BLaER1 (cell line): ENCODE measurements around the gene DLG2.

ENCODE experiments used
- H3K27ac ChIP-seq: shearing (Covaris generic); formaldehyde crosslinking; 2 replicates; pipeline ENCODE4 v1.8.1; 2022
- H3K27me3 ChIP-seq: shearing (Covaris generic); formaldehyde crosslinking; 2 replicates; pipeline ENCODE4 v1.8.1; 2022
- H3K36me3 ChIP-seq: shearing (Covaris generic); formaldehyde crosslinking; 2 replicates; pipeline ENCODE4 v1.8.1; 2022
- H3K4me1 ChIP-seq: shearing (Covaris generic); formaldehyde crosslinking; 2 replicates; pipeline ENCODE4 v1.8.1; 2022
- H3K4me2 ChIP-seq: shearing (Covaris generic); formaldehyde crosslinking; 2 replicates; pipeline ENCODE4 v1.8.1; 2022
- H3K4me3 ChIP-seq: shearing (Covaris generic); formaldehyde crosslinking; 2 replicates; pipeline ENCODE4 v1.8.1; 2022
- H3K9ac ChIP-seq: shearing (Covaris generic); formaldehyde crosslinking; 2 replicates; pipeline ENCODE4 v1.8.1; 2022
- H3K9me3 ChIP-seq: shearing (Covaris generic); formaldehyde crosslinking; 2 replicates; pipeline ENCODE4 v1.8.1; 2022
- H4K20me1 ChIP-seq: shearing (Covaris generic); formaldehyde crosslinking; 2 replicates; pipeline ENCODE4 v1.8.1; 2022
- Cebpa-rat ChIP-seq: shearing (Covaris generic); IDR thresholded peaks from 2 replicates; pipeline ENCODE4 v1.8.1; 2022

DLG2 gene

DNA sequence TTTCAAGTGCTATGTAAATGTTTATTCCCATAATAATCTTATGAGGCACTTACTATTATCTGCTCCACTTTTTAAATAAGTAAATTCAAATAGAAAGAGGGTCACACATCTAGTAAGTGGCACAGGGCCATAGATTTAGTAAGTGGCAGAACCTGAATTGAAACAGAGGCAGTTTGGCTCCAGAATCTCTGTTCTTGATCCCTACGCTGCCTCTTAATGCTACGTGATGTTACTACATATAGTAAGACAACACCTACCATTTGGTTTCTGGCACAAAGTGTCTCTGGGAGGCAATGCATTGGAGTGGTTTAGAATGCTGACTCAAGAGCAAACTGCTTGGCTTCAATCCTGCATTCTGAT lies 1018.3 kb downstream of the DLG2 start:
- H3K4me3 ChIP-seq: no peak overlapping the region
- no peaks in the 10 kb centered on the region for H3K36me3 ChIP-seq
- TF ChIP-seq Cebpa-rat: no peak
- H3K27me3 ChIP-seq: no peaks in the 10 kb centered on the region
- no peak overlapping the region for H3K27ac ChIP-seq
- H4K20me1 ChIP-seq: no peaks in the 10 kb centered on the region
- no peaks in the 10 kb centered on the region for H3K9me3 ChIP-seq
- H3K4me2 ChIP-seq: no peak overlapping the region
- no peak overlapping the region for H3K9ac ChIP-seq
- 0 out of 2 replicates have a peak, but pooled peaks cover 6% of the 10 kb centered on the region for H3K4me1 ChIP-seq

DNA sequence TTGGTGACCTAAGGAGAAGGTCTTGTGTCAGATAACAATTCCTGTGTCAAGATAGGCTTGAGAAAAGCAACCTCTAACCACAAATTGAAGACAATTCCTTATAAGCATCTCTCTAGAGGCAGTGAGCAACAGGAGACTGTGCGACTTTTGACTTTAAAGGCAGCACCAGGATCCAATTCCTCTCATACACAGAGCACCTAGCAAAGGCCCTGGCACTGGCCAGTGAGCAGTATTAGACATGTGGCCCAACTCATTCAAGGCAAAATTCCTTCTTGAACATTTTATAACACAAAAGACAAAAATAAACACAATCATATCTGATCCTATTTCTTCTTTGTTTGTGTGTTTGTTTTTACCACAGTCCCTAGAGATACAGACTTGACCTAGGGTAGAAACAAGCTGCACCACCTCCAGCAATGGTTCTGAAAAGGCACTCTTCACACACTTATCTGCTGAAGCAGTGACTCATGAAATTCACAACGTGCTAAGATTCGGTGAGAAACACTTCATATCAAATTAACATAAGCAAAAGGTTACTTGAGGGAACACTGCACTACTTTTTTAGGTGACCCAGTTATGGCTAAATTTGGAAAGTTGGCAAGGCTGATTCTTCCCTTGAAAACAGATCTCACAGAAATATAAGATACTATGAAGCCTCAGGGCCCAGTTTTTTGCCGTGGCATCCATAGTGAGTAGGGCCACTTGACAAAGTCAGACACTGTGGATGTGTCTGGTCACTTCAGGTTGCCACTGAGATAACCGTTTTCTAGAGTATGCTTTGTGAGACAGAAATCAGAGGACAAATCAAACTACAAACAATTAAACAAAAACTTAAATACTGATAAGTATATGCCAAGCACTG lies 1018.9 kb downstream of the DLG2 start:
- Histone ChIP-seq H3K27ac (no peak overlapping the region), H3K4me3 (no peak overlapping the region), H4K20me1 (no peaks in the 10 kb centered on the region), H3K9me3 (no peaks in the 10 kb centered on the region), H3K27me3 (no peaks in the 10 kb centered on the region), H3K36me3 (no peaks in the 10 kb centered on the region), H3K9ac (no peak overlapping the region), H3K4me2 (no peak overlapping the region), H3K4me1 (0 out of 2 replicates have a peak, but pooled peaks cover 6% of the 10 kb centered on the region)
- no peak for TF ChIP-seq Cebpa-rat

DNA sequence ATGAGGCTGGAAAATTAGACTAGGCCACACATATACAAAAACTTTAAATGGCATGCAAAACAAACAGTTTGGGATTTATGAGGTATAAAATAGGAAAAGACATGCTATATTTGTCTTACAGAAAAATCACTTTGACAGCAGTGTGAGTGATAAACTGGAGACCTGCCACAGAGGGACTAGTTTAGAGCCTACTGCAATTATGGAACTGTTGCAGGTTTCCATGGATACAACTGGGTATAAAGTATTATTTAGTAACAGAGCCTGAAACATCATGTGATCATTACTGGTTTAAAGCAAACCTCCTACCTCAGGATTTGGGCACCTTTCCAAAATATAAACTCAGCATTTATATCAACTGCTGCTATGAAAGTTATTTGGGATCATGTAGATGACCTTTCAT lies 1032.5 kb downstream of the DLG2 start:
- no peaks in the 10 kb centered on the region for H3K36me3 ChIP-seq
- H3K27ac ChIP-seq: no peak overlapping the region
- no peak overlapping the region for H3K4me3 ChIP-seq
- H3K27me3 ChIP-seq: no peaks in the 10 kb centered on the region
- H4K20me1 ChIP-seq: no peaks in the 10 kb centered on the region
- no peaks in the 10 kb centered on the region for H3K9me3 ChIP-seq
- H3K9ac ChIP-seq: no peak overlapping the region
- H3K4me2 ChIP-seq: no peak overlapping the region
- no peak for TF ChIP-seq Cebpa-rat
- no peaks in the 10 kb centered on the region for H3K4me1 ChIP-seq

DNA sequence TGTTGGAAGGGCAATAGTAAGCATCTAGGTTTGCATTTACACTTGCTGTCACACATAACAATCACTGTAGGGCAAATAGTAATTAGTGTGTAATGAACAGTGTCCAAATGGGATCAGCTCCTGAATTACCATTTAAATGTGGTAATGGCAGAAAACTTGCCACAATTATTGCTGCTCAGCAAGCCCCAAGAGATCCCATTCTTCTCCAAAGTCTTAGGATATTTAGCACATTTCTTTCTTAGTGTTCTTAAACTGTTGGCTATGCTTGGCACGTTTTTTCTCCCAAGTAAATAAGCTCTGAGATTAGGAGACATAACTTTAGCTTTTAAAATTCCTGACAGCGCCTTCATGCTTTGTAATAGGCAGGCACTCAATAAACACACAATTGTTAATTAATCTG lies 1037.0 kb downstream of the DLG2 start:
- TF ChIP-seq Cebpa-rat: no peak
- no peaks in the 10 kb centered on the region for H3K4me1 ChIP-seq
- H3K9ac ChIP-seq: no peak overlapping the region
- no peak overlapping the region for H3K4me3 ChIP-seq
- no peaks in the 10 kb centered on the region for H3K36me3 ChIP-seq
- no peaks in the 10 kb centered on the region for H3K9me3 ChIP-seq
- H4K20me1 ChIP-seq: no peaks in the 10 kb centered on the region
- H3K4me2 ChIP-seq: no peak overlapping the region
- no peaks in the 10 kb centered on the region for H3K27me3 ChIP-seq
- H3K27ac ChIP-seq: no peak overlapping the region

DNA sequence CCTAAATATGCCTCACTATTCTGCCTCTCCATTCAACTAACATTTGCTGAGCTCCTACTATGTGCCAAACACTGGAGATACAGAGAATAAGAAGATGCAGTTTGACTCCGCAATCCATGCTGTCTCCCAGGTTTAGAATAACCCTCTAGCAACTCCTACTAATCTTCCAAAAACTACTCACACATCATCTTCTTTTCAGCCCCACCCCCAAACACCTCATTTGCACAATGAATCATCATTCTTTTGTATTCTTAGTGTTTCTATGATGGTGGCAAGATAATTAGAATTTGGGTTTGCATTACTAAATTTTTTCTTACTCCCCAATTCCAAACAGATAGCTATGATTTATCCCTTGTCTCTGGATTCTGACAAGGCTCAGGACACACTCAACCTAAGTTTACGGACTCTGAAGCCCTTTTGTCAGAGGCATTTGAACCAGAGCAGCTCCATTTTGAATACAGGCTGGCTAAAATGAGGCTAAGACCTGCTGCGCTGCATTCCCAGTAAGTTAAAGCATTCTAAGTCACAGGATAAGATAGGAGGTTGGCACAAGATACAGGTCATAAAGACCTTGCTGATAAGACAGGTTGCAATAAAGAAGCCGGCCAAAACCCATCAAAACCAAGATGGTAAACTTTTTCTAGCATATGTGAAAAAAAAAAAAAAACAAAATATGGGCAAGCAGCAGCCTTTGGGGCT lies 1038.9 kb downstream of the DLG2 start:
- Histone ChIP-seq H3K27me3 (no peaks in the 10 kb centered on the region), H3K36me3 (no peaks in the 10 kb centered on the region), H3K27ac (no peak overlapping the region), H3K4me3 (no peak overlapping the region), H4K20me1 (no peaks in the 10 kb centered on the region), H3K9ac (no peak overlapping the region), H3K4me1 (no peaks in the 10 kb centered on the region), H3K9me3 (no peaks in the 10 kb centered on the region), H3K4me2 (no peak overlapping the region)
- TF ChIP-seq Cebpa-rat: no peak

DNA sequence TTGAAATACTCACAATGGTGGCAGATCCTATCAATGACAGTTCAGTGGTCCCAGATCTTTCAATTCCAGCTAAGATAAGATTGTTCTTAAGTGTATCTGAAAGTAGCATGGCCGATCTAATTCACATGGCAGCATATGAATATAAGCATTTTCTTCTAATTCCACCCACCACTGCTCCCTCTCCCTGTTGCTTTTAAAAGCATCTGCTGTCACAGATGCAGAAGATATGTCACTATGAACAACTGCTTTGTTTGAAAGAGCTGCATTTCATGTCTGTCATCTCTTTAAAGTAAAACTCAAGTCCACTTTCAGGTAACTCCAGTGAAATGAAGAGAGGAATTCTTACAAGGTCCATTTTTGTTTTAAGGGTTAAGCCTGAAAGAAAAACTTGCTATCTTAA lies 1044.0 kb downstream of the DLG2 start:
- Histone ChIP-seq H4K20me1 (no peaks in the 10 kb centered on the region), H3K9ac (no peak overlapping the region), H3K9me3 (0 out of 2 replicates have a peak, but pooled peaks cover 2% of the 10 kb centered on the region), H3K4me3 (no peak overlapping the region), H3K4me2 (no peak overlapping the region), H3K27me3 (no peaks in the 10 kb centered on the region), H3K36me3 (no peaks in the 10 kb centered on the region), H3K27ac (no peak overlapping the region), H3K4me1 (no peaks in the 10 kb centered on the region)
- no peak for TF ChIP-seq Cebpa-rat

DNA sequence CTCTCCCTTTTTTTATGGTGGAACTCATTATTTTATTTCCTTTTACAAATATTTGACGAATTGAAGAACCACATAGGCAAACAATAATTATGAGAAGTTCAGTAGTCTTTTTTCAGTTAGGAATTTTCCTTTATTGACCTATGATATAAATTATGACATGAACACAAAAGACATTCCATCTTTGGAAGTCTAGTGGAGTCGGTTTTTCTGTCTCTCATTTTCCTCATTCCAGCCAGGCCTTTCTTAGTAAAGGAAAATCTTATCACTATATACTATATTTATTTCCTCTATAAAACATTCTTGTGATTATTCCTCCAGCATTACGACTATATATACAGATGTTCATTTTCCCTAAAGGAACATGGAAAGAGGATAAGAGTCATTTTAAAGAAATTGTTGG lies 1046.1 kb downstream of the DLG2 start:
- H3K4me3 ChIP-seq: no peak overlapping the region

DNA sequence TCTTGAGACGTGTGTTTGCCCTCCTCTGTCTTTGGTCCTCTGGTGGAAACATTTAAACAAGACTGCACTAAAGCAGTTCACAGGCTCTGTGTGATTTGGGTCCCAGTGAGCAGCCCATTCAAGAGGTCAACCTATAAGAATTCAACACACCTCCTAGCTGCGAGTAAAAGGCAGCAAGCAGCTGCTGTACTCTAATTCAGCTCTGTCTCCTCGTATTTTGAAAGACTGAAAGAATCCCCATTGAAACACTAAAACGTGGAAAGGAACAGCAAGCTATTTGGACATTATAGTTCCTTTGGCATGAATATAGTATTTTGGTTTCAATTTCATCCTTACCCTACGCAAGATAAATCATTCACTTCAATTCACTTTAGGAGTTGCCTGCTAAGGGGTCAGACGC lies 1046.7 kb downstream of the DLG2 start:
- Histone ChIP-seq H3K36me3 (no peaks in the 10 kb centered on the region), H3K9ac (no peak overlapping the region), H3K4me2 (no peak overlapping the region; the same call in 1 of the 2 replicates), H3K27ac (no peak overlapping the region), H4K20me1 (no peaks in the 10 kb centered on the region), H3K4me1 (no peaks in the 10 kb centered on the region), H3K9me3 (0 out of 2 replicates have a peak, but pooled peaks cover 9% of the 10 kb centered on the region), H3K27me3 (no peaks in the 10 kb centered on the region), H3K4me3 (no peak overlapping the region)
- TF ChIP-seq Cebpa-rat: no peak

More for the DNA sequence above, 1046.1 kb downstream of the DLG2 start:
- H3K4me1 ChIP-seq: no peaks in the 10 kb centered on the region
- no peak for TF ChIP-seq Cebpa-rat
- H3K27me3 ChIP-seq: no peaks in the 10 kb centered on the region
- no peaks in the 10 kb centered on the region for H3K36me3 ChIP-seq
- H3K27ac ChIP-seq: no peak overlapping the region
- H4K20me1 ChIP-seq: no peaks in the 10 kb centered on the region
- no peak overlapping the region; the same call in 1 of the 2 replicates for H3K4me2 ChIP-seq
- H3K9ac ChIP-seq: no peak overlapping the region
- 0 out of 2 replicates have a peak, but pooled peaks cover 9% of the 10 kb centered on the region for H3K9me3 ChIP-seq

DNA sequence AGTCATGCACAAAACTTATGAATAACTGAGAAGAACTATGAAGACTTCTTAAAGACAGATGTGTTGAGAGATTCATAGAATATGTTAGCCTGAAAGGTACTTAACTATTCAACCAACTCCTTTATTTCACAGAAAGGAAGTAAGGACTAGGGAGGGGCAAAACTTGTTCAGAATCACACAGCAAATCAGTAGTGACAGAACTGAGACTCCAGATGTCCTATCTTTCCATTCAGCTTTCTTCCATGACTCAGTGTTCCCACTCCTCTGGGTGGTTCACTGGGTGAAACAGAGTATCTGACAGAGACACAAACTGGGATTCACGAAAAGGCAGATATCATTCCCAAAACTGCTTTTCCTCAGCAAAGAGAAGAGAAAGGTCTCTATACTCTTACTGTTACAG lies 1053.3 kb downstream of the DLG2 start:
- H3K9me3 ChIP-seq: peaks cover 12% of the 10 kb centered on the region; the same call in 1 of the 2 replicates
- no peak for TF ChIP-seq Cebpa-rat

DNA sequence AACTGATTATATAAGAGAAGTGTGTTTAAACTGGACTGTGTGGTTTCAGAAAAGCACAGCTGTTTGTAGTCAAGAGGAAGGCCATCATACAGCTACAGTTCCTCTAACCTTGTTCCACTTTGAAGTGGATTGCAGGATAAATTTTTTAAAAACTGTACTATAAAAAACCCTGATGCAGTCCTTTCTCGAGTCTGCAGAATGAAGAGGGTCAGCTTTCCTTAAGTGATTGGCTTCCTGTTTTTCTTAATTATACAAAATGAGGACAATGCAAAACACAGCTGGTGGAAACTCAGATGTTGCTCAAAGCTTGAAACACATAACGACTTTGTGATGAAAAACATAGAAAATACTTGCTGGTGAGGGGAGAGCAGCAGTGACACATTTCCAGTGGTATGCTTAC lies 1060.5 kb downstream of the DLG2 start:
- TF ChIP-seq Cebpa-rat: no peak
- no peak overlapping the region for H3K9ac ChIP-seq

More for the DNA sequence above, 1053.3 kb downstream of the DLG2 start:
- H3K27me3 ChIP-seq: no peaks in the 10 kb centered on the region
- H3K4me1 ChIP-seq: peaks cover 2% of the 10 kb centered on the region; the same call in 1 of the 2 replicates
- no peak overlapping the region for H3K9ac ChIP-seq
- no peaks in the 10 kb centered on the region for H4K20me1 ChIP-seq
- H3K36me3 ChIP-seq: no peaks in the 10 kb centered on the region
- no peak overlapping the region for H3K4me3 ChIP-seq
- no peak overlapping the region for H3K4me2 ChIP-seq
- no peak overlapping the region for H3K27ac ChIP-seq

More for the DNA sequence above, 1060.5 kb downstream of the DLG2 start:
- no peak overlapping the region for H3K4me3 ChIP-seq
- H3K4me2 ChIP-seq: peak overlapping the region; percentile 53
- no peaks in the 10 kb centered on the region for H3K27me3 ChIP-seq
- peaks cover 34% of the 10 kb centered on the region for H3K4me1 ChIP-seq
- H3K9me3 ChIP-seq: peaks cover 4% of the 10 kb centered on the region; the same call in 1 of the 2 replicates
- H3K27ac ChIP-seq: peak overlapping the region; percentile 59
- H3K36me3 ChIP-seq: no peaks in the 10 kb centered on the region
- no peaks in the 10 kb centered on the region for H4K20me1 ChIP-seq
